ENCODE measurements around the gene SPATA33.

- TF ChIP-seq POLR2A (IDR thresholded peaks at IDR 0.05) (no peak), CTCF (IDR thresholded peaks at IDR 0.05 in 4 of 5, conservative IDR thresholded peaks at IDR 0.05 in 1 of 5) (no peak)
Measured at GRCh38 chr16:89672177-89672941, 14.7 kb downstream of the SPATA33 start.
